Measurements from ENCODE around the gene NHEJ1.

Gene NHEJ1

GRCh38 chr2:219049282-219049681, 111.3 kb downstream of the NHEJ1 start:
- no peak for DNase-seq (ENCODE audit: low read depth)
- TF ChIP-seq CTCF (conservative IDR thresholded peaks at IDR 0.05; ENCODE audit: low read depth, low read length): no peak
- no peak overlapping the region for H3K4me3 ChIP-seq (ENCODE audit: low read depth, low read length)

- no peak overlapping the region for H3K4me3 ChIP-seq (ENCODE audit: low read depth, low read length)
- peak; percentile 56 for DNase-seq (ENCODE audit: low read depth)
- no peak for TF ChIP-seq CTCF (conservative IDR thresholded peaks at IDR 0.05; ENCODE audit: low read depth, low read length)
Observed at GRCh38 chr2:219045937-219046550, 114.6 kb downstream of the NHEJ1 start.

- DNase-seq (ENCODE audit: low read depth): no peak
- H3K4me3 ChIP-seq (ENCODE audit: low read depth, low read length): no peak overlapping the region
- TF ChIP-seq CTCF (conservative IDR thresholded peaks at IDR 0.05; ENCODE audit: low read depth, low read length): no peak
Observed at GRCh38 chr2:219042750-219043149, 117.9 kb downstream of the NHEJ1 start.

- no peak for DNase-seq (ENCODE audit: low read depth)
- TF ChIP-seq CTCF (conservative IDR thresholded peaks at IDR 0.05; ENCODE audit: low read depth, low read length): no peak
- H3K4me3 ChIP-seq (ENCODE audit: low read depth, low read length): no peak overlapping the region
Observed at GRCh38 chr2:219042157-219042556, 118.5 kb downstream of the NHEJ1 start.

- TF ChIP-seq CTCF (conservative IDR thresholded peaks at IDR 0.05; ENCODE audit: low read depth, low read length): no peak
- DNase-seq (ENCODE audit: low read depth): peak; percentile 71
Observed at GRCh38 chr2:219041252-219041651, 119.4 kb downstream of the NHEJ1 start, which contains the start of gene CFAP65. Gene CFAP65, minus strand, starts transcription at chr2:219041516. Its CDS starts 2,468 bp downstream, at chr2:219039048.

GRCh38 chr2:219038600-219038999, 122.0 kb downstream of the NHEJ1 start:
- H3K4me3 ChIP-seq (ENCODE audit: low read depth, low read length): no peak overlapping the region
- TF ChIP-seq CTCF (conservative IDR thresholded peaks at IDR 0.05; ENCODE audit: low read depth, low read length): no peak
- DNase-seq (ENCODE audit: low read depth): no peak

More at GRCh38 chr2:219041252-219041651, 119.4 kb downstream of the NHEJ1 start, which contains the start of gene CFAP65:
- peak within 1 kb of the TSS; percentile 60 for H3K4me3 ChIP-seq (ENCODE audit: low read depth, low read length)
